GM18519 (cell line): ENCODE results near the gene HMHB1.

Experiments
- ATAC-seq: cut with Tn5 transposase; IDR thresholded peaks from one replicate; pipeline ENCODE4 v1.9.1; 2021; ENCODE audit warnings: mild to moderate bottlenecking, moderate library complexity; ENCODE audit not compliant: unreplicated experiment, low FRiP score

HMHB1 gene

DNA sequence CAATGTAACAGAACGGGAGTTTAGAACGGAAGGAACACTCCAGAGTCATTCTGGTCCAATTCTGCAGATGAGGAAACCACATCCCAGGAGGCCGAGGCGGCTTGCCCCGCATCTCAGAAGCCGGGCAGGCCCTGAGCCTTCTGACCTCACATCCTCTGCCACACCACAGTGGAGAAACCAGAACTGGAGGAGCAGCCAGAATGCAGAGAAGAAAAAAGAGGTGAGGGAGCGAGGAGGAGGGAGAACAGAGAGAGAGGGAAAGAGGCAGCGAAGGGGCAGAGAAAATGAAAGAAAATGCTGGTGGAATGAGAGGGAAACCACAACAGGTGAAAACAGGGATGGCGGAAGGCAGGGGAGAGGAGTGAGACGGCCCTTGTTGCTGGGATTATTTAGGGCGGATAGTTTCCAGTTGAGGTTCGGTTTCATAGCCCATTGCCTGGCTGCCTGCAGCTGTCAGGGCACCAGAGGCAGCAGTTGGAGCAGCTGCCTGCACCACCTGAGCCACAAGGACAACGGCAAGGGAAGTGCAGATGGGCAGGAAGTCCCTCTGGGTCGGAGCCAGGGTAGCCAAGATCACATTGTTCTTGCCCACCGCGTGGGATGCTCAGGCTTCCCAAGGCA is at the start of gene HMHB1:
TSS of gene HMHB1 (plus strand) at position 77 of the 621 bp plus-strand sequence.
- no peak for ATAC-seq

DNA sequence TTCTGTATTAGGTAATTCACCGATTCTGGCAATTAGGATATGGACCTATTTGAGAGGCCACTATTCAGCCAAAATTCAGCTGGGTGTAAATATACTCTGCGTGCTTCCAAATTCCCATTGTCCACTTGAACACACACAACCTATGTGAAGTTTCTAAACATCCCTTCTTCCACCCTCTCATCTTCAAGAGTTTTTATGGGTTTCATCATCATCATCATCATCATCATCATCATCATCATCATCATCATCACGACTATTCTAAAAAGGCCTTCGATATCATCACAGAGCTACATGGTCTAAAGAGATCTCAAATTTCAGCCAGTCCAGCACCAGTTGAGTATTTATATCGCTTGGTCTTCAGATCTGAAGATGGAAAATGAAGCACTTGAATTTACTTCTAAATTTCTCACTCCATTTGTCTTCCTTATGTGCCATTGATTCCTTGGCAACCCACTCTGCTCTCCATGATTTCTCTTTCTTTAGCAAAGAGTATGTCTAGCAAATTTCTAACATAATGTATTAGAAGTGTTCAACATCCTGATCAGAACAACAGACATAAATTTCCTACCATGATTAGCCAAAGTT is 49.2 kb upstream of the HMHB1 start:
- ATAC-seq: no peak

- no peak for ATAC-seq
Measured at GRCh38 chr5:143767162-143767561, 44.8 kb upstream of the HMHB1 start.

- no peak for ATAC-seq
Measured at GRCh38 chr5:143769026-143769786, 42.8 kb upstream of the HMHB1 start.

- ATAC-seq: no peak
Measured at GRCh38 chr5:143770450-143770849, 41.5 kb upstream of the HMHB1 start.

DNA sequence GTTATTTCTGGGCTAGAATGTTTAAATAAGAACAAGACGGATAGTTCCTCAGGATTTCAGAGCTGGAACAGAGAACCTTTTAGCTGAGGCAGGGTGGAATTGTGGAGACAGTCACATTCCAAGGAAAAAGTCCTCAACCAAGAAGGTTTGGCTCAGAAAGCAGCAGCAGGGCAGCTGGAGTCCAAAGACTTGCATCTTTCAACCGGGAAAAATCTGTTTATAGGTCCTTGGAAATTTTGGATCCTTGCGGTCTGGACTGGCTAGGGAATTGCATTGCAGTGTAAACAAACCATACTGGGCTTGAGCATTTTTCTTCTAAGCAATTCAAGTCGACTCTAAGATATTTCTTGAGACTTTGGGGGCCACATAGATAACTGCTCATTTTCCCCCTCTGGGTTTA is 40.8 kb upstream of the HMHB1 start:
- no peak for ATAC-seq

GRCh38 chr5:143771602-143772001 is 40.4 kb upstream of the HMHB1 start:
- no peak for ATAC-seq

DNA sequence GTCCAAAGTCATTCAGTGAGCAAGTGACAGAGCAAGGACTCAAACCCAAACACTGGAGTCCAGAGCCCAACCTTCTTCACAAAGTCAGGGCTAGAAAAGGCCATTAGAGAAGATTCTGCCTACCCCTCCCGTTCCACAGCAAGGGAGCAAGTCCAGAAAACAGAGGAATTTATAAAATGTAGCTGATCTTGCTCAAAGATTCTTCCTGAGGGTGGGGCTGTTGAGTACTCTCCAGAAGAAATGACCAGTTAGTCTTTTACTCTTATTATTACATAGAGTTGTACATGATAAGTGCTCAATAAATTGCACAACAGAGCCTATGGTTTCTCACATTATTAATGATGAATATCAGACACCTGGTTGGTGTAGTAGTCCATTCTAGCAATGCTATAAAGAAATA is 39.3 kb upstream of the HMHB1 start:
- no peak for ATAC-seq

DNA sequence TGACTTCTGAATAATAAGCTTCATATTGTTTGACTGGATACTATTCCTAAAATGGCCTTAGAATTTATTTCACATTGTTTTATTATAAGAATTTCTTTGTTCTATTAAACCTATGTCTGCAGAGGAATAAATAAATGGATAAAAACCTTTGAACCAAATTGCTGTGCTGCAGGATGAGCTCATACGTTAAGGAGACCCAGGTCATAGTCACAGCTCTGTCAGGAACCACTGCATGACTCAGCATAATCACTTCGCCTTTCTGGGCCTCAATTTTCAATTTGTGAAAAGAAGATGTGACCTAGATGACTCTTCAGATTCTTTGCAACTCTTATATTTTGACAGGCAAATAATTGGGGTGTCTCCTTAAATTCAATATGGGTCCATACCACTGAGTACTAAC is 36.7 kb upstream of the HMHB1 start:
- no peak for ATAC-seq

- ATAC-seq: no peak
Measured at GRCh38 chr5:143776951-143777350, 35.0 kb upstream of the HMHB1 start.

DNA sequence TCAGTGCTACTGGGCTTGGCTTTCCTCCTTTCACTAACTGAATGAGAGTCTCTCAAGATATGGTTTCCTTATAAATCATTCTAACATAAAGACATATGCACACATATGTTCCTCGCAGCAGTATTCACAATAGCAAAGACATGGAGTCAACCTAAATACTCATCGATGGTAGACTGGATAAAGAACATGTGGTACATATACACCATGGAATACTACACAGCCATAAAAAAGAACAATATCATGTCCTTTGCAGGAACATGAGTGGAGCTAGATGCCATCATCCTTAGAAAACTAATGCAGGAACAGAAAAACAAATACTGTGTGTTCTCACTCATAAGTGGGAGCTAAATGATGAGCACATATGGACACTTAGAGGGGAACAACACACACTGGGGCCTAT is 32.5 kb upstream of the HMHB1 start:
- no peak for ATAC-seq

DNA sequence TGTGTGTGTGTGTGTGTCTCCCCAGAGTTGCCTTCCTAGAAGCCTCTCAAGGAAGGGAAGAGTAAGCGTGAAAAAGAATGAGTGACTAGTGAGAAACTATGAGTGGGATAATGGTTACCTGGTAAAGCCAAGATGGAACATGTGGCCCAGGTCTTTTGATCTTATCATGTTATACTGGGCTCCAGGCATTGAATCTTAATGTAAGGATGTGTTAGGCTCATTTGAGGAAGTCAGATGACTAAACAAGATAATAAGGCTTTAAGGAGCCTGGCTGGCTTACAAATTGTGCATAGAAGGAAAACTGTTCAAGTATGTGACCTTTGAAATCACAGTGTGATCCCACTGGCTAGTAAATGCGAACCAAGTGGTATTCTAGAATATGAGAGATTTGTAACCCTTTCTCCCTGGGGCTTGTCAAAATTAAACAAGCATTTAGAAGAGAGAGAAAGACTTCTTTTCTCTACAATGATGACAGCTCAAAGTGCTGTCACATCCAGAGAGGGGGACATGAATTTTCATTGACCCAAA is 29.9 kb upstream of the HMHB1 start:
- ATAC-seq: no peak

DNA sequence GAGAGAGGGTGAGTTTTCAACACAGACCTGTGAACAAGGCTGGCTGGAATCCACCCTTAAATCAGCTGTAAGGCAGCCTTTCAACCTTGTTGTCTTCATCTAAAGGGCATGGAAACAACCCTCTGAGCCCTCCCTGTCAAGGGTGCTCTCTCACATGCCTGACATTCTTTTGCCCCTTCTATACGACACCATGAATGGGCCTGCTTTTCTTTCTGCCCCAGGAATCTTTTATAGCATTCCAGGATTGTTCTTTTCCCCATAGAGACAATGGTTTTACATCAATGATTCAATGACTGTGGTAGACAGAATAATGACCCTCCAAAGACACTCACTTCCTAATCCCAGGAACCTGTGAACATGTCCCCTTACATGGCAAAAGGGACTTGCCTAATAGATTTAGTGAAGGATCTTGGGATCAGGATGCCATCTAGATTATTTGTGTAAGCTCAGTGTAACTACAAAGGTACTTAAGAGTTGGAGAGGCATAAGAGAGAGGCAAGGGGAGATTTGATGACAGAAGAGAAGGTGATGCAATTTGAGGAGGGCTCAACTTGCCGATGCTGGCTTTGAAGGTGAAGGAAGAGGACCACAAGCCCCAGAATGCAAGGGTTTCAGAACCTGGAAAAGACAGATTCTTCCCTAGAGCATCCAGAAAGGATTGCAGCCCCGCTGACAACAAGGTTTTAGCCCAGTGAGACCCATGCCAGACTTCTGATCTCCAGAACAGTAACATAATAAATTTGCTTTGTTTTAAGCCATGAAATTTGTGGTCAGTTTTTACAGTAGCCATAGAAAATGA is 29.2 kb upstream of the HMHB1 start:
- ATAC-seq: no peak

DNA sequence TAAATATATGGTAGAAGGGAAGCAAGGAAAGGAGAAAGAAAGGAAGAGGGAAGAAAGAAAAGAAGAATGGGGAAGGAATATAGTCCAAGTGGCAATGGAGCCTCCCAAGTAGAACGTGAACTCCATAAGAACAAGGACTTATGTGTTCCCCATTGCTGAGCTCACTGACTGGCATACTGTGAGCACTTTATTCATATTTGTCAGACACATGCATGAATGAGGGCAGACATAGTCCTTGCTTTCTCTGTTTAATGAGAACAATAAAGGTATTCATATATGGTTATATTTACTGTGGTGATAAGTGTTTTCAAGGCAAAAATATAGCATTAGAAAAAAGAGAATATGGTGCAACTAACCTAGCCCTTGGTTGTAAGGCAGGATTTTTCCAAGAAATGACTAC is 23.6 kb upstream of the HMHB1 start:
- ATAC-seq: no peak

DNA sequence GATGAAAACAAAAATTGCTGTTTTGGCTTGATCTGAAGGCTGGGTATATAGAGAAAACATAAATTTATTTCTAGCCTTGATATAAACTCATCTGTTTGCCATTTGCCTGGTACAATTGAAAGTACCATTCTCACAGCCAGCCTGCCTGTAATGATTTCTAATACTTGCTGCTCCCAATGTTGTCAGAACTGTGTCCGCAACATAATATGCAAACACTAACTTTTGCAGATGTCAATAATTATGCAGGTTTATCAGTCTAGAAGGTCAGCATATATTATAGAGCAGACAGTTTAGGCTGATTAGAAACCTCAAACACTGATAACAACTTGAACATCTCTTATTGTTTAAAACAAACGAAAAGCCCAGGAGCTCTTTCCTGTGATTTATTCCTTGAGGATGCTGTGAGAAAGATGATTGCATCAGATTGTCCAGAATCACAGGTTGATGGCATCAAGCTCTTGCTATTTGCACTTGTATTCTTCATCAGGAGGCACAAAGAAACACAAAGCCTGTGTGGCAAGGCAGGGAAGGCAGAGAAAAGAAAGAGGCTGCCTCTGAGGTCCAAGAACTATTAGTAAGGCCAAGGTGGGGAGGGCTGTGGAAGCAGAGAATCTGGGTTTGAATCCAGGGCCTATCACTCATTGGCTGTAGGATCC is 21.4 kb upstream of the HMHB1 start:
- no peak for ATAC-seq

- no peak for ATAC-seq
Measured at GRCh38 chr5:143791848-143792731, 19.9 kb upstream of the HMHB1 start.

GRCh38 chr5:143793249-143793648 is 18.7 kb upstream of the HMHB1 start:
- no peak for ATAC-seq

DNA sequence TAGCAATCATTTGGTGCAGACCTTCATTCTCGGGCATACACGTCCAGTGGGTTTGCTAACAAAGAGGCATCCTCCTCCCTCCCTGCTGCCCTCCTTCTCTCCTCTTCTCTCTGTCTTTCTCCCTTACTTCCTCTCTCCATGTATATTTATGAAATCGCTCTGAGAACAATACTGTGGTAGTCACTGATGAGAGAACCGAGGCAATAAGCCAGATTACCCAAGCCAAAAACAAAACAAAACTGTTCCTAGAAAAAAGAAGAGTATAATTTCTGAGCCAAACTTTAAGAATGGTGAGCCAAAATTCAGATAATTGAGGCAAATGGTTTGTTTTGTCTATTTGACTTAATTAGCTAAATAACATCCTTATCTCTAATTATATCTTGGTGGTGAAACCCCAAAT is 15.8 kb upstream of the HMHB1 start:
- ATAC-seq: no peak

- no peak for ATAC-seq
Measured at GRCh38 chr5:143796753-143797152, 15.2 kb upstream of the HMHB1 start.
